ENCODE results near the gene TENT4B.

The TENT4B gene

DNA sequence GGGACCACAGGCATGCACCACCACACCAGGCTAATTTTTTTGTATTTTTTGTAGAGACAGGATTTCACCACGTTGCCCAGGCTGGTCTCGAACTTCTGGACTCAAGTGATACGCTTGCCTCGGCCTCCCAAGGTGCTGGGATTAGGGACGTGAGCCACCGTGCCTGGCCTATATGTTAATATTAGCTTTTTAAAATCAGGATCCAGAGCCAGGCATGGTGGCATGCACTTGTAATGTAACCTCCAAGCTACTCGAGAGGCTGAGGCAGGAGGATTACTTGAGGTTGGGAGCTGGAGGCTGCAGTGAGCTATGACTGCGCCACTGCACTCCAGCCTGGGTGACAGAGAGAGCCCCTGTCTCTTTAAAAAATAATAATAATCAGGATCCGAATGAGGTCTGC lies 104.8 kb downstream of the TENT4B start:
- DNase-seq = no peak

DNA sequence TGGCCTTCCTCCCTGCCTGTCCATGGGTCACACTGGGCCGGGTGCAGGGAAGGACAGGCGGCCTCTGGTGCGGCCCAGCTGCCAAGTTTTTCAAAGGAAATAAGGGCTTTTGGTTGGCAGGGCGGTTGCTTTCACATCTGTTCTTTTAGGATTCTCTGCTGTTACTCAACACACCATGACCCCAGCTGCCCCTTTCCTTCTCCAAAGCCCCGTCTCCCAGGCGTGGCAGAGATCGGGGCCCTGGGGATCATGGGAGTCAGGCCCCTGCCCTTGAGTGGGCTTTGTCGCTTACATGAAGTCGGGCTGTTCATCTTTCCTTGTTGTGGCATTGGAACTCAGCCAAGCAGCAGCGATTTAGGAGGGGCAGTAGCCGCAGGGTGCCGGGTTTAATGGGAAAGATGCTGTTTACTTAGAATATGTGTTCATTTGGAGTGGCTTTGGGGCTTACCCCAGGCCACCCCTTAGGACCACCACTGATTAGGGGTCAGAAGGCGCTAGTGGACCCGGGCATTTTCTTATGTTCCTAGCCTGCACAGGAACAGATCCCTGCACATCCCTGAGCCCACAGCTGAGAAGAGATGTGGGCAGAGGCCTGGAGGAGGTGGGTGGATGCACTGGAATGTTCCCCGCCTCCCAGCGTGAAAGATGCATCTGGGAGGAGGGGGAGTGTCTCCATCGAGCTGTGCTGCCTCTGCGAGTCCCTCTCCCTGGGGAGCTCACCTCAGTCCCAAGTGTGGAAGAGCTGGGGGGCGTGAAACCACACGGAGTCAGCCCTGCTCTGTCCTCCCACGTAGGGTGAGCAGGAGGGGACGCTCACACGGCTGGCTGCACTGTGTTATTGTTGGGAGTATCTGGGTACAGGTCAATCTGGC lies 106.5 kb downstream of the TENT4B start:
- no peak for DNase-seq

DNA sequence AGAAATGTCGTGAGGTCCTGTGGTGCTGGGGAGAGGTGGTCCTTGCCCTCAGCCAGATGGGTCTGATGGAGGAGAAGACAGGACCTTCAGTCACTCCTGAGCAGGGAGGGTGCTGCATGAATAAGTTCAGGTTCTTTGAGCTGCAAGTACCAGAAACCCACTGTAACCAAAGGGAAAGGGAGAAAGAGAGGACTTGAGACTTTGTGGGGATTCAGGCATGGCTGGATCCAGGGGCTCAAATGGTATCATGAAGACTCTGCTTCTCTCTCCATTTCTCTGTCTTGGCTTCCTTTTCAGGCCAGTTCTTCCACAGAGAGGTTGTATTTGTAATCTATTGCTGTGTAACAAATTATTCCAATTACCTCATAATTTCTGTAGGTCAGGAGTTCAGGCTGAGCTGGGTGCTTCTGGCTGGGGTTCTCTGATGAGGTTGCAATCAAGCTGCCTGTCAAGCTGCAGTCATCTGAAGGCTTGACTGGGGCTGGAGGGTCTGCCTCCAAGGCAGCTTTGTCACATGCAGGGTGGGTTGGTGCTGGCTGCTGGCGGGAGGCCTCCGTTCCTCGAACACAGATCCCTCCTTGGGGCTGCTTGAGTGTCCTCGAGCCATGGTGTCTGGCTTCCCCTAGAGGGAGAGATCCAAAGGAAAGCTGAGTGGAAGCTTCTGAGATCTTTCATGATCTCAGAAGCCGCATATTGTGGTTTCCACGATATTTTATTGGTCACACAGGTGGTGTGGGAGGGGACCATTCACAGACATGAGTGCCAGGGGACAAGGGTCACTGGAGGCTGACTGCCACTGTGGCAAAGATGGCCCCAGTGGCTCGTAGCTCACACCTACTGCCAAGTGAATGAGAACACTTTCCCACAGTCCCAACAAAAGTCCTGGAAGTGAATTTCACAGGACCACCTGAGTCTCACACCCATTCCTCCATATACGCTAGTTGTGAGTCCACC lies 107.4 kb downstream of the TENT4B start:
- DNase-seq = no peak

DNA sequence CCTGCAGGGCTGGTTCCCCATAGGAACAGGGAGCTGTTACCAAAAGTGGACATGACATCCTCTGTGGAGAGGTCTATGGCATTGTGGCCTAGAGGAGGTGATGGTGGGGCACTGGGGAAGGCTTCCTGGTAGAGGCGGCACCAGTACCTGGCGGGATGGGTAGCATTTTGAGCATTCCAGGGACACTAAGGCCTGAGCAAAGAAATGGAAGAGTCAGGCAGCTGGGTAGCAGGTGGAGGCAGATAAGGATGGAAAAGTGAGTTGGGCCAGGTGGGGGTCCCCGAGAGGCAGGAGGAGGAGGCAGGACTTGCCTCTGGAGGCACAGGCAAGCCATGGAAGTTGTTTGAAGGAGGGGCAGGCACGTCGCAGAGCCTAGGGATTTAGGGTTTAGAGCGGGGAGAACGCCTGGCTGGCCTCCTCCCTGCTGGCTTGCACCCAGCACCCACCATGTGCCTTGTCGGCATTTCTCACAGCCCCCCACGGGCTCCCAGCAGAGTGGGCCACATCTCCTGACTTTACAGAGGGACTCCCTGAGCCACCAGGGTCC lies 108.1 kb downstream of the TENT4B start:
- no peak for DNase-seq

DNA sequence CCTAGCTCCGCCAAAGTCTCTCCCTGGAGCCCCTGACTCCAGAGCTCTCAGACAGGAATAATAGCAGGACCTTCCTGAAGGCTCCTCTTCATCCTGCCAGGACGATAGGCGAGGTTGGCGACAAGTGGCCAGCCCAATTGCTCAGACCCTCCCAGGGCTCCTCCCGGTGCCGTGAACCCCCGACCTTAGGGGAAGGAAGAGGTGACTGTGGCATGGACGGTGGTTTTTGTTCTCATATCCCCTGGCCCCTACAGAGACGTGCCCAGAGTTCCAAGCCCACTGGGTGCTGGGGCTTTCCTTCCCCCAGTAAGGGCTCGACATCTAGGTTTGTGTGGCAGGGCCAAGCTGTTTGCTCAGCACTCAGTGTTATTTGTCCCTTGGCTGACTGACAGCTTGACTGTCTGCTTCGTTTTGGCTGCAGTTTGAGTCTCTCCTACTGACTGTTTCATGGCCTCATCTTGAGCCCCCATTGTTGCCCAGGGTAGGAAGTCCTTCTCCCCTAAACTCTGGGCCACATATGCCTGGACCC lies 108.7 kb downstream of the TENT4B start:
- DNase-seq = no peak

DNA sequence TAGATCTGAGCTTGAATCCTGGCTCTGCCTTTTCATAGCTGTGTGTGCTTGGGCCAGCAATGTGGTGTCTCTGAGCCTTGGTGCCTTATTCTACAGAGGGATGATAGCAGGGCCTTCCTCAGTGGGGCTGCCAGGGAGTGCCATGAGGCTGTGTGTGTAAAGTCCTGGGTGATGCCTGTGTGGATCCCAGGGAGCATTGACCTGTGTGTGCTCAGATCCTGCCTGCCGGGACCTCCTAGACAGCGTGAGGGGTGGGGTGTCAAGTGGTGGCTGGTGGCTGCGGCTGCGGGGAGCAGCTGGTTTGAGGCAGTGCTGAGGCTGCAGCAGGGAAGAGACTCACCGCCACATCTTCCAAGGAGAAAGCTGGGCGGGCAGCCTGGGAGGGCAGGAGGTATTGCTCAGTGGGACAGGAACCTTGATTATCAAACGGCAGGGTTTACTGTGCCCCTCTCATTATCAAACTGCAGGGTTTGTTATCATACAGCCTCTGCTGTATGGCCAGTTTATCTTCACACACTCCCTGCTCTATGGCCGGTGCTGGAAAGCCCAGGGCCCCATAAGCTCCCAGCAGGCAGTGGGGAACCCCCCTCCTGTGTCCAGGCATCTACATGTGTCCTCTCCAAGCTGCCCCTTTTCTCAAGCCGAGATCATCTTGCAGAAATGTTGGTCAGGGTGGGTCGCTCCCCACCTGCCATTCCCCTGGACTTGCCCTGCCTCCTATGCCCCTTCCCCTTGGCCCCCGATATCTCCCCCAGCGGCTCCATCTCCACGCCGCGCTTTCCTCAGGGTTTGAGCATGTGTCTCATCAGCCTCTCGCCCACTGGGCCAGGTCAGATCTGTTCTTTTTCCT lies 110.2 kb downstream of the TENT4B start:
- DNase-seq = no peak

DNA sequence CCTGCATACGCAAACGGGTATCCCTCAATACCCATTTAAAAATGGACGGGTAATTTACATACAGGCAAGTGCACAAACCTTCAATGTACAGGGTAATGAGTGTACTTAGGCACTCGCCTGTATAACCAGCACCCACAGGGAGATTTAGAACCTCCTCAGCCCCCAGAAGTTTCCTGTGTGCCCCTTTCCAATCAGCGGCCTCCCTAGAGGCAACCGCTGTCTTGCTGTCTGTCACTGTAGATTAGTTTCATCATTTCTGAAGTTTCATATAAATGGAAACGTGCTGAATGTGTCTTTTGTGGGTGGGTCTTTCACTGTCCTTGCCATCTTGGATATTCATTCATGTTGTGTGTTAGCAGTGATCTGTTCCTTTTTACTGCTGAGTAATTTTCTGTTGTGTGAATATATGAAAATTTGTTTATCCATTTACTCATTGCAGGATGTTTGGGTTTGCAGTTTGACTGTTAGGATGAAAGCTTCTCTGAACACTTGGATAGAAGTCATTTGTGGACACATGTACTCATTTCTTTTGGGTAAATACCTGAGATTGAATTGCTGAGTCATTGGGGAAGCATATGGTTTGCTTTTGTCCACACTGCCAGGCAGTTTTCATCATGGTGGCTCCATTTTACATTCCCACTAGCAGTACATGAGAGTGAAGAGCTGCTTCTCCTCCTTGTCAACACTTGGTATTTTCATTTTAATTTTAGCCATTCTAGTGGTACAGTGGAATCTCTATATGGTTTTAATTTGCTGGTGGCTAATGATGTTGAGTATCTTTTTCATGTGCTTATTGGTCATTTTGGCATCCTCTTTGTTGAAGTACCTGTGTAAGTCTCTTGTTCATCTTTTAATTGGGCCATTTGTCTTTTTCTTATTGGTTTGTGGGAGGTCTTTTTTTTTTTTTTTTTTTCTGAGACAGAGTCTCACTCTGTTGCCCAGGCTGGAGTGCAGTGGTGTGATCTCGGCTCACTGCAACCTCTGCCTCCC lies 111.1 kb downstream of the TENT4B start:
- peak in 2 of 5 experiments; percentile 35 to 86 for DNase-seq

DNA sequence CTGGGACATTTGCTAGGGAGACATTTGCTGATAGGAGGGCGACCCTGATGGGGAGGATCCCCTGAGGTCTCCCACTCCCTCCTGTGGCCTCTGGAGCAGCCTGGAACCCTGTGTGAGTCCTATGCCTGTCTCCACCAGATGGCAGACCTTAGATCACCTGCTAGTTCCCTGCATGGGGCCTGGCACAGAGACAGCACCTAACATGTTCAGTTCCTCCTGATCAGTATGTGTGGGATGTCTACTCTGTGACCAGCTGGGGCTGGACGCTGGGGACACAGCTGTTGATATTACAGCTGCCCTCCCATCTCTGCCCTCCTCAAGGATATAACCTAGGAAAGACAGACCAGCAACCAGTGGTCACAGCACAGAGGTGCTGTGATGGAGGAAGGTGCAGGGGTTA lies 112.2 kb downstream of the TENT4B start:
- DNase-seq = peak in 2 of 5 experiments; percentile 32 to 78

DNA sequence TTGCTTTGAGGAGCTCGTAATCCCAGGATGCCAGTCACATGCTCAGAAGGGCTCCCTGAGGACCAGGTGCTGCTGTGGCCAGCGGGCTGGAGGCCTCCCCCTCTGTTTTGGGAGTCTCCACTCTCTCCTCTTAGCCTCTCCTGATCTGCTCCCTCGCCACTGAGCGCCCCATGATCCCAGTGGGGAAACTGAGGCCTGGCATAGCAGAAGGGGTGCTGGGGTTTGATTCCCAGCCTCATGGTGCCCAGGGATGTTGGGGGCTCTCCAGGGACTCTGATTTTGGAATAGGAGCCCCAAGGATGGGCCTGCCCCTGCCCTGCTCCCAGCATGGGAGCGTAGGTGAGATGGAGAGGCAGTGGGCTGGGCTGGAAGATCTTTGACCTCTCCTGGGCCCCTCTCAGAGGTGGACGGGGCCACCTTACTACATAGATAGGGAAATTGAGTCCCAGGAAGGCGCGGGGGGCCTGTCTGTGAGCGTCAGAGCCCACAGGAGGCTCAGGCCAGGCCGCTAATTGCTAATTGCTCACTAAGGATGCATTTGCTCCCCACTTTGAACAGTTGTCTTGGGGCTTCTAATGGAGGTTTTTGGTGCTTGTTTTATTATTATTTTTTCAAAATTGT lies 112.7 kb downstream of the TENT4B start:
- DNase-seq = no peak

DNA sequence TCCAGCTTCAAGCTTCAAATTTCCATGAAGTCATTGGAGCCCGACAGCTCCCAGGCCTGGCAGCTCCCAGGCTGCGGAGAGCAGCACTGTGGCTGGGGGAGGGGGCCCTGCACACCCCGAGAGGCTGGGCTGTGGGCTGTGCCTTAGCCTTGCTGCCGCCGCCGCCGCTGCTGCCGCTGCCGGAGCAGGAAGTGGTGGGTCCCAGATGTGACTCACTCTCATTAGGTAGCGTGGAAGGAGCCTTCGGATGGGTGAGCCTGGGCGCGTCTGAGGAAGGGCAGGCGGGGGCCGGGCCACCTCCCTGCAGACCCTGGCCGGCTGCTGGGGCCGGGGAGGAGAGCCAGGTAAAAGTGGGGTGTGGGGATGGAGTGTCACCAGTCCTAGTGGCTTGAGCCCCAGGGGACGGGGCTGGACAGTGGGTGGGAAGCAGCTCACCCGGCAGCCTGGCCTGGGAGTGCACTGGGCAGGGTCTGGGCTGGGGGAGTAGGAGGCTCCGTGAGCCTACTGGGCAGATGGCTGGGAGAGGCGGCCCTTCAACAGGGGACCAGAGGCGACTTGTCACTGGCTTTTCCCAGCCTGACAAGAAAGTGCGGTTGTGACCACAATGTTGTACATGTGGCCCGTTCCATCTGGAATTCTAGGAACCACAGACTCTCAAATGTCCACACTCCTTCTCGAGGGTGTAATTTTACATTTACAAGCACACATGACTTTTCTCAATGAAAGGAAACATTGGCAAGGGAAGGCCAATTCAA lies 113.4 kb downstream of the TENT4B start, which contains the start of gene ADCY7:
Gene ADCY7 (plus strand): TSS at position 215 of the 755 bp plus-strand sequence. CDS start 21,629 bp downstream, outside the sequence.
- DNase-seq = peak; percentile 53 to 96 (median 76)

DNA sequence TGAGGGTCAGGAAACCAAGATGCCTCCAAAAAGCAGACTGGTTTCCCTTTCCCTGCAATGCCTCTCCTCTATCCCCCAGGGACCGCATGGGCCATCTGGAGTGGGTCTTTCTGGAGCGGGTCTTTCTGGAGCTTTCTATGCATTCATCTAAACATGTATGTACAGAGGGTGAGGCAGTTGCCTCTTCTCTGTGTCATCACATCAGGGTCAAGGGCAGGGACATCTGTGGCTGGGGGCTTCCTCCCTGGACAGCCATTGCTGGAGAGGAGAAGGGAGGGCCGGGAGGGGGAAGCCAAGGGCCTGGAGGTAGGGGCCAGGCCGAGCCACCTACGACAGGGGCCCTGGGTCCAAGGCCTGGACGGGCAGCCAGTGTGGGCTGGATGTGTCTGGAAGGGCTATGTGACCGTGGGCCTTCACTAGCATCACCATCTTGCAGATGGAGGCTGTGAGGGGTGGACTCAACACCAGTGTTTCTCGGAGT lies 114.1 kb downstream of the TENT4B start:
- DNase-seq = peak in 1 of 5 experiments; percentile 32

DNA sequence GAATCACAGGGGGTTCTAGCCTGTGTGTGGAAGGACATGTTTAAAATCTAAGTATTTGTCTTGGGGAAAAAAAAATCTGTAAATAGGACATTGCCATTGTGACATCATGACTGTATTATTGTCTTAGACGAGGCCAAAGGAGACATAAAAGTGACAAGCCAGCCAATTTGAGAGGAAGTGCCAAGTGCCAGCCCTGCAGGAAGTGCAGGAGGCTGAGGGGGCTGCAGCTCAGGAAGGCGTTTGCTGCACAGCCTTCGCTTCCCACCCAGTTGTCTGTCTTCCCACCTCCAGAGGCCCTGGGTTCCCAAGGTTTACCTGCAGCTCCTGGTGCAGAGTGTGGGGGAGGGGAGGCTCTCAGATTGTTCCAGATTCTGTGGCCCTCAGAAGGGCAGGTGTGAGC lies 114.5 kb downstream of the TENT4B start:
- peak in 2 of 5 experiments; percentile 60 to 69 for DNase-seq

DNA sequence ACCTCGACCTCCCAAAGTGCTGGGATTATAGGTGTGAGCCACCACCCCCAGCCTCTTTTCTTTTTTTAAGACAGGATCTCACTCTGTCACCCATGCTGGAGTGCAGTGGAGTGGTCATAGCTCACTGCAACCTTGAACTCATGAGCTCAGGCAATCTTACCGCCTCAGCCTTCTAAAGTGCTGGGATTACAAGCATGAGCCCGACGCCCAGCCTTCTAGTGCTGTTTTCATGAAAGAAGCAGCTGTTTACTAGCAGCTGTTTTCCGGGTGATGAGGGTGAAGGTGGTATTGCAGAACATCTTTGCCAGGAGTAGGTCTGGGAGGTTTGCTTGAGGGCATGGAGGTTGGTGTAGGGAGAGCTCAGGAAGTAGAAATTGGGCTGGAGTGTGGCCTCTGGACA lies 115.2 kb downstream of the TENT4B start:
- peak in 1 of 5 experiments; percentile 56 for DNase-seq

DNA sequence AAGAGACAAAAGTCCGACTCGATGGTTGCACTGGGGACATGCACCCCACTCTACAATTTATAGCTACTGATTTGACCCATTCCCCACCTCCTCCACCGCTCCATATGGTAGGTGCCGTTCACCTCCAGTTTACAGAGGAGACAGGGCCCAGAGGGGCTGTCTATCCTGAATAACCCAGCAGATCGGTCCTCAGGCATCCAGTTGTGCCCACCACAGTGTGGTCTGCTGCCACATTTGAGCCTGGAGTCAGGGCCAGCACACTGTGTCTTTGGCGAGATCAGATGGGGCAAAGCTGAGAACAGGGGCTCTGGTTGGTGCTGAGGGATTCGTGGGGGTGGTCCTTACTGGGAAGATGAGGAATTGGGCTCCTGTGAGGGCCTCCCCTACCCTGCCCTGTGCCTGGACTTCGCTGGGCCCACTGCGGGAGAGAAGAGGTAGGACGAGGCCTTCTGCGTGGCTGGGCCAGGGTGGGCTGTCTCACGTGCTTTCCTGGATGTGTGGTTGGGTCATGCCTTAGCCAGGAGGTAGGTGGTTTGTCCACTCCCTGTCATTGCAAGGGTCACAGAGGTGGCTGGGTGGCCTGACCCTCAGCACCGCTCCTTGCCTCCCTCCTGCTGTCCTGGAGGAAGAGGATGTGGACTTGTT lies 116.1 kb downstream of the TENT4B start:
- no peak for DNase-seq

DNA sequence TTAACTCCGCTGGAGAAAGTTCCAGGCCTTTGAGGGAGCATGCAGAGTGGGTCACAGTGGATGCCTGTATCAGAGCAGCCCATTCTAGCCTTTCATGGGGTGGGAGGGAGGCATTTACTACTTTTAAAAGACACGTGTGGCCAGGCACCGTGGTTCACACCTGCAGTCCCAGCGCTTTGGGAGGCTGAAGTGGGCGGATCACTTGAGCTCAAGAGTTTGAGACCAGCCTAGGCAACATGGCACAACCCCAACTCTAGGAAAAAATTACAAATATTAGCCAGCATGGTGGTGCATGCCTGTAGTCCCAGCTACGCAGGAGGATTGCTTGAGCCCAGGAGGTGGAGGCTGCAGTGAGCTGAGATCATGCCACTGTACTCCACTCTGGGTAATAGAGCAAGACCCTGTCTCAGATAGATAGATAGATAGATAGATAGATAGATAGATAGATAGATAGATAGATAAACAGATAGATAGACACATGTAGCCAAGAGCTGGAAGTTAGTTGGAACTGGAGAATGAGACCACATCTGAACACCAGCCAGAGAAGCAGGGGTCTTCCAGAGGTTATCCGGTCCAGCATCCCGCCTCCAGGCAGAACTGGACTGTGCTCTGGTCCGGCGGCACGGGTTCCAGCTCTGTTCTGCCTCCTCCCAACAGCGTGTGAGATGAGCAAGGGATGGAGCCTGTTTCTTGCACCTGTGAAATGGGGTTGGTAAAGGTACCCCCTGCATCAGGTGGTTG lies 116.8 kb downstream of the TENT4B start:
- no peak for DNase-seq

DNA sequence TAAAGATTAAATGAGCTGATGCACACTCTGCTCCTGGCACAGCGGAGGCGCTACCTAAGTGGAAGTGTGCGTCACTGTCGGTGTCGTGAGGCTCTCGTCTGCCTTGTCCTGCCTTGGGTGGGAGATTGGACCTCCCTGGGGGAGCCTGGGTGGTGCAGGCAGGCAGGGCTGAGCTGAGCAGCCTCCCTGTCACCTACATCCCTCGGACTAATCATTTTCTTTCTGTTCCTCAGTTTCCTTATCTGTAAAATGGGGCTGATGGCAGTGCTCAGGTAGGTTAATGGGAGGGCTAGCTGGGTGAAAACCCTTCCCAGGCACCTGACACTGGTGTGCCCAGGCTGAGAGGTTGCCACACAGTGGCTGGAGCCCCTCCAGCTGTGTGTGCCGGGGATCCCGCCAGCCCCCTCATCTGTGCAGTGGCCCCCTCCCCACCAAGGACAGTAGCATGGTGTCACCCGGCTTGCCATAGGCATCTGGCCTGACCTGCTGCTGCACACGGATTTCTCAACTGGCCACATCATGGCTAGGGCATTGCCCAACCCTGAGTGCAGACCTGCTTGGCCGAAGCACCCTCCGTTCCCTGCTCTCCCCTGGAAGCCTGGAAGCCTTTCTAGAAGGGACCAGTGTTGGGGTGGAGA lies 117.5 kb downstream of the TENT4B start:
- DNase-seq = no peak

All from T-helper 2 cell (primary cell).